ENCODE results near the gene ATP10A. TPM values are rescaled to one million over a fixed set of nuclear protein-coding genes. Genes with fewer than 3 reads are reported as not detected.

Gene ATP10A
- total RNA-seq, 4 donors from 2014 or later: 1.4 to 10.0 (median 3.6) TPM

DNA sequence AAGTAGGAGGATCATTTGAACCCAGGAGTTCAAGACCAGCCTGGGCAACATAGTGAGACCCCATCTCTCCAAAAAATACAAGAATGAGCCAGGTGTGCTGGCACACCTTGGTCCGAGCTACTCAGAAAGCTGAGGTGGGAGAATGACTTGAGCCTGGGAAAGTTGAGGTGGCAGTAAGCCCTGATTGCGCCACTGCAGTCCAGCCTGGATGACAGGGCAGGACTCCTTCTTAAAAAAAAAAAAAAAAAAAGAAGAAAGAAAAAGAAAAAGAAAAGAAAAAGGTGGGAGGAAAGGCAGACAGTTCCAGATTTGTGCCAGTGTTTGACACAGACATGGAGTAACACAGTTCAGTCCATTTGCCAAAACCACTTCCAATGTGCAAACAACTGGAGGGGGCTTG, 75.7 kb downstream of the ATP10A start:
- 86% methylated on average over 2 of the region's 2 CpGs; no CpG with 5 or more reads in 1 of the 2 donors for WGBS, 2 donors (ENCODE audit: low coverage in 1 of 2)
- peak overlapping the region; percentile 75 to 86 (median 84) for H3K27ac ChIP-seq
- intact Hi-C loops (cut with DNase I; ENCODE audit: low total_unique reads): no loop called here

DNA sequence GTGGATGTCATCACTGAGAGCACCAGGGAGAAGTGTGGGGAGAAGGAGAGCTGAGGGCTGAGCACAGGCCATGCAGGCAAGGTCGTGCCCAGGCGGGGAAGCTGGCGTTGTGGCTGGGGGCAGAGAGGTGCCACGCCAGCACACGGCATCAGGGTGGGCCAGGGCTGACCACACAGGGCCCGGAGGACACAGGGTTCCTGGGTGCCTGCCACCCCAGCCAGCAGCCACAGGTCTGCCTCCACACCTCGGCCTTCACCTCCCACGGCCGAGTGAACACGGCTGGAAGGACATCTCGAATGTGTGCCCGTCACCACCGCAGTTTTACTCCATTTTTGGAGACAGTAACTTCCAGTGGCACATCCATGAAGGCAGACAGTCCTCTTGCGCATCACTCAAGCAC, 77.1 kb downstream of the ATP10A start:
- TF ChIP-seq EP300 (IDR thresholded peaks at IDR 0.05; ENCODE audit: low read depth) (no peak), POLR2AphosphoS5 (IDR thresholded peaks at IDR 0.05) (no peak), POLR2A (IDR thresholded peaks at IDR 0.05) (no peak)
- TF ChIP-seq, protein P1, sequence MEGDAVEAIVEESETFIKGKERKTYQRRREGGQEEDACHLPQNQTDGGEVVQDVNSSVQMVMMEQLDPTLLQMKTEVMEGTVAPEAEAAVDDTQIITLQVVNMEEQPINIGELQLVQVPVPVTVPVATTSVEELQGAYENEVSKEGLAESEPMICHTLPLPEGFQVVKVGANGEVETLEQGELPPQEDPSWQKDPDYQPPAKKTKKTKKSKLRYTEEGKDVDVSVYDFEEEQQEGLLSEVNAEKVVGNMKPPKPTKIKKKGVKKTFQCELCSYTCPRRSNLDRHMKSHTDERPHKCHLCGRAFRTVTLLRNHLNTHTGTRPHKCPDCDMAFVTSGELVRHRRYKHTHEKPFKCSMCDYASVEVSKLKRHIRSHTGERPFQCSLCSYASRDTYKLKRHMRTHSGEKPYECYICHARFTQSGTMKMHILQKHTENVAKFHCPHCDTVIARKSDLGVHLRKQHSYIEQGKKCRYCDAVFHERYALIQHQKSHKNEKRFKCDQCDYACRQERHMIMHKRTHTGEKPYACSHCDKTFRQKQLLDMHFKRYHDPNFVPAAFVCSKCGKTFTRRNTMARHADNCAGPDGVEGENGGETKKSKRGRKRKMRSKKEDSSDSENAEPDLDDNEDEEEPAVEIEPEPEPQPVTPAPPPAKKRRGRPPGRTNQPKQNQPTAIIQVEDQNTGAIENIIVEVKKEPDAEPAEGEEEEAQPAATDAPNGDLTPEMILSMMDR (IDR thresholded peaks at IDR 0.05): no peak
- no peaks in the 10 kb centered on the region for H3K36me3 ChIP-seq
- peaks cover 8 to 51% (median 15%) of the 10 kb centered on the region in 4 donors for H3K4me1 ChIP-seq
- H3K9me3 ChIP-seq: no peaks in the 10 kb centered on the region
- WGBS, 2 donors (ENCODE audit: low coverage in 1 of 2): 0 to 93% methylated on average over 1 to 14 of the region's 14 CpGs
- no peak for DNase-seq
- intact Hi-C loops (cut with DNase I; ENCODE audit: low total_unique reads): no loop called here
- H3K4me3 ChIP-seq: no peak overlapping the region
- no peak overlapping the region for H3K27ac ChIP-seq
- H3K27me3 ChIP-seq: no peaks in the 10 kb centered on the region
- in situ Hi-C loops (cut with MboI; ENCODE audit: low pct_ligation_motif_present in 1 of 4, low pct_unique_long_range_greater_than_20kb in 1 of 4, low sequenced_read_pairs in 3 of 4): no loop called here

More for the DNA sequence above, 75.7 kb downstream of the ATP10A start:
- Histone ChIP-seq H3K4me1 (peaks cover 8 to 55% (median 15%) of the 10 kb centered on the region in 4 donors), H3K9me3 (no peaks in the 10 kb centered on the region), H3K27me3 (no peaks in the 10 kb centered on the region), H3K36me3 (no peaks in the 10 kb centered on the region), H3K4me3 (no peak overlapping the region)
- no peak for DNase-seq
- in situ Hi-C loops (cut with MboI; ENCODE audit: low pct_ligation_motif_present in 1 of 4, low pct_unique_long_range_greater_than_20kb in 1 of 4, low sequenced_read_pairs in 3 of 4): no loop called here
- TF ChIP-seq, protein P1 (IDR thresholded peaks at IDR 0.05): no peak
- no peak for TF ChIP-seq POLR2A (IDR thresholded peaks at IDR 0.05)
- no peak for TF ChIP-seq EP300 (IDR thresholded peaks at IDR 0.05; ENCODE audit: low read depth)
- no peak for TF ChIP-seq POLR2AphosphoS5 (IDR thresholded peaks at IDR 0.05)

DNA sequence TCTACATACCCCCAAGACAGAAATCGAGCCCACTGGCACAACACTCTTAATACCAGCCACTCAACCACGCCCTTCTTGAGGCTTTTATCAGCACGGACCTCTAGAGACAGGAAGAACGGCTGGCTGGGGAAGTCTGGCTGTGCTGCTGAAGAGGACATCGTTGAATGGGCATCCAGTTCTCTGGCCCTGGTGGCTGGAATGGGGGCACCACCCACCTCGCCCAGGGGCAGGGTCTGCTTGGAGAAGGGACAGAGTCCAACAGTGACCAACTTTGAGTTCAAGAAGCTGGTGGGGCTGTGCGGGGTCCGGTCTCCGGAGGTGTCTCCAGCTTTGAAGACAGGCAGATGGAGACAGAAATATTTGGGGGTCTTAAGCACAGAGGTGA, 77.5 kb downstream of the ATP10A start:
- in situ Hi-C loops (cut with MboI; ENCODE audit: low pct_ligation_motif_present in 1 of 4, low pct_unique_long_range_greater_than_20kb in 1 of 4, low sequenced_read_pairs in 3 of 4) (no loop called here), intact Hi-C loops (cut with DNase I; ENCODE audit: low total_unique reads) (no loop called here)
- Histone ChIP-seq H3K9me3 (no peaks in the 10 kb centered on the region), H3K27me3 (no peaks in the 10 kb centered on the region), H3K36me3 (no peaks in the 10 kb centered on the region), H3K4me1 (peaks cover 8 to 47% (median 15%) of the 10 kb centered on the region in 4 donors), H3K4me3 (no peak overlapping the region), H3K27ac (no peak overlapping the region)
- no peak for DNase-seq
- WGBS, 2 donors (ENCODE audit: low coverage in 1 of 2): 76% methylated on average over 9 of the region's 9 CpGs; no CpG with 5 or more reads in 1 of the 2 donors
- TF ChIP-seq, protein P1 (IDR thresholded peaks at IDR 0.05): no peak
- no peak for TF ChIP-seq EP300 (IDR thresholded peaks at IDR 0.05; ENCODE audit: low read depth)
- no peak for TF ChIP-seq POLR2A (IDR thresholded peaks at IDR 0.05)
- no peak for TF ChIP-seq POLR2AphosphoS5 (IDR thresholded peaks at IDR 0.05)

DNA sequence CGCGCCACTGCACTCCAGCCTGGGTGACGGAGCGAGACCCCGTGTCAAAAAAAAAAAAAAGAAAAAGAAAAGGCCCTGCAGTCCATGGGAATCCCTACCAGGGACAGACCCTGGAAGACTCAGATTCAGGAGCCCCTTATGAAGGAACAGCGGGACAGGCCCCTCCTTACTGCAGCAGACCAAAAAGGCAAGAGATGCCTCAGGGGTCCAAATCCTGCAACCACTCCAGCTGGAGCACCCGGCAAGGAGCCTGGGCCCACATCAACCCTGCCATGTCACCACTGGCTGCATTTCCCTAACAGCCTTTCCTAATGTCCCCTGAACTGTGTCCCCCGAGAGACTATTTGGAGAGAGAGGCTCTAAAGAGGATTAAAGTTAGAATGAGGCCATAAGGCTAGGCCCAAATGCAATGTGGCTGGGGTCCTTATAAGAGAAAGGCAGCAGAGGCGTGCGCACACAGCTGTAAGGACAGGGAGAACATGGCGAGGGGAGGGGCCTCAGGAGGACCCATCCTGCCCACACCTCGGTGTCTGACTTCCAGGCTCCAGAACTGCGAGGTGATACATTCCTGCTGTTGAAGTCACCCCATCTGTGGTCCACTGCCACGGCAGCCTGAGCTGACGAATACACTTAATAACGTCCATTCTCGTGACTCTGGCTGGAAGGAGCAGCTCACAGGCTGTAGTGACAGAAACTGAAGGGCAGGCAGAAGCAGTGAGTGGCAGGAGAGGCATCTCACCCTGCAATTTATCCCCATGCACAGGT, 78.1 kb downstream of the ATP10A start:
- intact Hi-C loops (cut with DNase I; ENCODE audit: low total_unique reads) (no loop called here), in situ Hi-C loops (cut with MboI; ENCODE audit: low pct_ligation_motif_present in 1 of 4, low pct_unique_long_range_greater_than_20kb in 1 of 4, low sequenced_read_pairs in 3 of 4) (no loop called here)
- no peak overlapping the region for H3K4me3 ChIP-seq
- no peaks in the 10 kb centered on the region for H3K9me3 ChIP-seq
- WGBS, 2 donors (ENCODE audit: low coverage in 1 of 2): 90% methylated on average over 17 of the region's 17 CpGs; no CpG with 5 or more reads in 1 of the 2 donors
- no peak for TF ChIP-seq EP300 (IDR thresholded peaks at IDR 0.05; ENCODE audit: low read depth)
- TF ChIP-seq, protein P1 (IDR thresholded peaks at IDR 0.05): no peak
- TF ChIP-seq POLR2A (IDR thresholded peaks at IDR 0.05): no peak
- TF ChIP-seq POLR2AphosphoS5 (IDR thresholded peaks at IDR 0.05): no peak
- peaks cover 5 to 41% (median 15%) of the 10 kb centered on the region in 4 donors for H3K4me1 ChIP-seq
- H3K36me3 ChIP-seq: no peaks in the 10 kb centered on the region
- H3K27ac ChIP-seq: peak overlapping the region in 2 of 4 donors; percentile 23 to 29
- no peaks in the 10 kb centered on the region for H3K27me3 ChIP-seq
- DNase-seq: no peak
